ENCODE results near the gene MRGPRD. TPM values are rescaled to one million over a fixed set of nuclear protein-coding genes. Genes with fewer than 3 reads are reported as not detected.

Gene MRGPRD
- total and polyA plus RNA-seq, 3 experiments from 2014 or later: not detected

DNA sequence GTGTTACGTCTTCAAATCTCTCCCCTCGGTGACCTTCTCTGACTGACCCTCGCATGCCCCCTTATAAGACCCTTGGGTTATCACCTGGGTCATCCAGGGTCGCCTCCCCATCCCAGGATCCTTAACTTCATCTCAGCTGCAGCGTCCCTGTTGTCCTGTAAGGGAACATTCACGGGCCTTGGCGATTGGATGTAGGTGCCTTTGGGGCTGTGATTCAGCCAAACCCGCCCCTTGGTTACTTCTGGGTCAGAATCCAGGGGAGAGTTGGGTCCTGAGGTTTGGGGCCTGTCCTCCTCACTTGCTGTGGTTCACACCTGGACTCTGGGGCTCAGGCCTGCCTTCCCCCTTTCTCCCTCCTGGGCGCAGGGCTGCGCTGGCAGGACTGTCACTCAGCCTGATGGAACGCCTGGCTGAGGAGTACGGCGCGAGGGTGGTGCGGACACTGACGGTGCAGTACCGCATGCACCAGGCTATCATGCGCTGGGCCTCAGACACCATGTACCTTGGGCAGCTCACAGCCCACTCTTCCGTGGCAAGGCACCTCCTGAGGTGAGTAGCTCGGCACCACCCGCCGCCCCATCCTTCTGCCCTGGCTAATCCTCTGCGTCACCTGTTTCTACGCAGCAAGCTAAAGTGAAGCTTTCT lies 47.7 kb downstream of the MRGPRD start:
- CTCF ChIA-PET: no interaction called here
- Mint-ChIP-seq H3K36me3 (peaks cover 8 to 85% (median 16%) of the 10 kb centered on the region in 3 donors), H3K9me3 (no peaks in the 10 kb centered on the region), H3K27ac (no peak overlapping the region), H3K4me3 (no peak overlapping the region), H3K27me3 (no peaks in the 10 kb centered on the region), H3K4me1 (no peaks in the 10 kb centered on the region)
- no peak for DNase-seq
- POLR2A ChIA-PET: no interaction called here
- no peak overlapping the region for H3K27ac ChIP-seq (ENCODE audit: low read depth, low read length)
- H3K4me1 ChIP-seq (ENCODE audit: insufficient read depth, low read length): no peaks in the 10 kb centered on the region
- H3K27me3 ChIP-seq (ENCODE audit: insufficient read depth, low read length, poor library complexity, severe bottlenecking): no peaks in the 10 kb centered on the region
- H3K4me3 ChIP-seq (ENCODE audit: low read length): no peak overlapping the region
- no peaks in the 10 kb centered on the region for H3K9me3 ChIP-seq (ENCODE audit: low read length)
- H3K36me3 ChIP-seq (ENCODE audit: insufficient read depth, low read length): peaks cover 30% of the 10 kb centered on the region

DNA sequence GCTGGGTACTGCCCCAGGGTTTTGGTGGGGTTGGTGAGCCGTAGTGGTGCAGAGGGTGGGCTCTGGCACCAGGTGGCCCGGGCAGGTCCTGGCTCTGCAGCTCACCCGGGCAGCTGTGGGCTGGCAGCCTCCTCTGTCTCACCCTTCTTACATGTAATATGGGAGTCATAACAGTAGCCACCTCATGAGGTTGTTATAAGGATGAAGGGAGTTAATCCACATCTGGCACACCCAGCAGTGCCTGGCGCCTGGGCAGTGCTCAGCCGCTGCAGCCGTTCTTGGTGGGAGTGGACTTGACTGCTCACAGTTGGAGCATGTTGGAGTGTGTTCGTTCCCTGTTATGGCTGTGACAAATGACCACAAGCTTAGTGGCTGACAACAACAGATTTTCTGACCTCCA lies 48.4 kb downstream of the MRGPRD start:
- Mint-ChIP-seq H3K9me3 (no peaks in the 10 kb centered on the region), H3K36me3 (peaks cover 14 to 85% (median 18%) of the 10 kb centered on the region in 3 donors), H3K27me3 (no peaks in the 10 kb centered on the region), H3K27ac (no peak overlapping the region), H3K4me1 (no peaks in the 10 kb centered on the region), H3K4me3 (no peak overlapping the region)
- Histone ChIP-seq H3K9me3 (ENCODE audit: low read length) (no peaks in the 10 kb centered on the region), H3K4me1 (ENCODE audit: insufficient read depth, low read length) (no peaks in the 10 kb centered on the region), H3K4me3 (ENCODE audit: low read length) (no peak overlapping the region), H3K27me3 (ENCODE audit: insufficient read depth, low read length, poor library complexity, severe bottlenecking) (no peaks in the 10 kb centered on the region), H3K36me3 (ENCODE audit: insufficient read depth, low read length) (peaks cover 34% of the 10 kb centered on the region), H3K27ac (ENCODE audit: low read depth, low read length) (no peak overlapping the region)
- ChIA-PET CTCF (no interaction called here), POLR2A (no interaction called here)
- no peak for DNase-seq

DNA sequence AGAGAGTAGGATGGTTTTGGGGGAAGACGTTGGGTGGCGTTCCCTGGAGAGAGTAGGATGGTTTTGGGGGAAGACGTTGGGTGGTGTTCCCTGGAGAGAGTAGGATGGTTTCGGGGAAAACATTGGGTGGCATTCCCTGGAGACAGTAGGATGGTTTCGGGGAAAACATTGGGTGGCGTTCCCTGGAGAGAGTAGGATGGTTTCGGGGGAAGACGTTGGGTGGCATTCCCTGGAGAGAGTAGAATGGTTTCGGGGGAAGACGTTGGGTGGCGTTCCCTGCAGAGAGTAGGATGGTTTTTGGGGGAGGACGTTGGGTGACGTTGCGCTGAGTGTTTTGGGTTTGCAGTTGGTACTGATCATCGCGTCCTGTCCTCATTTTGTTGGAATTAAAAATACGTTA lies 48.9 kb downstream of the MRGPRD start:
- no peak overlapping the region for H3K4me3 Mint-ChIP-seq
- no peak for DNase-seq
- POLR2A ChIA-PET: no interaction called here

DNA sequence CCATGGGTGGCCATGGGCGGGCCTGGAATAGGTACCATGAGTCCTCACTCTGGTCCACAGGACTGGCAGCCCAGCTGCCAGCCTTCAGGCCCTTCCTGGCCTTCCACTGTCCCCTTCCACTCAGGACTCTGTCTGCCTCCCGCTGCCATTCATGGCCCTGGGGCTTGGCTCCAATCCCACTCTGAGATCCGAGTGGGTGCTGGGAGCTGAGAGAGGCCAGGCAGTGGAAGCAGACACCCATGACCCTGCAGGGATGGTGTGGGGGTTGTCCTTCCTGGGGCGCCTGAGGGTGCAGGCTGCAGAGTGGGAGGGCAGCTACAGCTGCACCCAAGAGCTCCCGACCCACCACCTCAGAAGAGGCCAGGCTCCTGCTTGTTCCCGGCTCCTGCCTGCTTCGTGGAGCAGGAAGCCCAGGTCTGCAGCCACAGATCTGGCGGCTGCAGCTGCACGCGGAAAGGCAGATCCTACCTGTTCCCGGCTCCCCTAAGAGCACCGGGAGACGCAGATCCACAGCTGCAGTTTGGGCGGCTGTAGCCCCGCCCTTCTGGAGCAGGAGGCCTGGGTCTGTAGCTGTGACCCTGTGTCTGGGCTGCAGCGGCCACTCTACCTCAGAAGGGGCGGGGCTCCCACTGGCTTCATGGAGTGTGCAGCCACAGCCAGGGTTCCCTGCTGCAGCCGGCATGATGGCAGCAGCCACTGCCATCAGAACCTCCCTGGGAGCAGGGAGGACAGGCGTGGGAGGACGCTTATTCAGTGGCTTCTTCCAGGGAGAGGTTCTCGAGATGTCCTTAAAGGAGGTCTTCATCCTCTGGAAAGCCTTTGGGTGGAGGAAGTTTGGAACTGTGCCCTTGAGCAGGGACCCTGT lies 49.6 kb downstream of the MRGPRD start:
- no peak overlapping the region for H3K27ac ChIP-seq (ENCODE audit: low read depth, low read length)
- DNase-seq: no peak
- no peaks in the 10 kb centered on the region for H3K9me3 ChIP-seq (ENCODE audit: low read length)
- peaks cover 40% of the 10 kb centered on the region for H3K36me3 ChIP-seq (ENCODE audit: insufficient read depth, low read length)
- POLR2A ChIA-PET: no interaction called here
- CTCF ChIA-PET: no interaction called here
- Mint-ChIP-seq H3K9me3 (peaks cover 0 to 8% (median 7%) of the 10 kb centered on the region in 5 donors), H3K36me3 (peaks cover 23 to 85% (median 24%) of the 10 kb centered on the region in 3 donors), H3K4me1 (no peaks in the 10 kb centered on the region), H3K27ac (peak overlapping the region in 2 of 8 donors; percentile 36 to 89), H3K27me3 (no peaks in the 10 kb centered on the region), H3K4me3 (no peak overlapping the region)
- no peaks in the 10 kb centered on the region for H3K4me1 ChIP-seq (ENCODE audit: insufficient read depth, low read length)
- no peaks in the 10 kb centered on the region for H3K27me3 ChIP-seq (ENCODE audit: insufficient read depth, low read length, poor library complexity, severe bottlenecking)
- no peak overlapping the region for H3K4me3 ChIP-seq (ENCODE audit: low read length)

More for the DNA sequence above, 48.9 kb downstream of the MRGPRD start:
- Mint-ChIP-seq H3K27ac (peak overlapping the region in 1 of 8 donors; percentile 89), H3K9me3 (peaks cover 0 to 4% (median 2%) of the 10 kb centered on the region in 5 donors), H3K27me3 (no peaks in the 10 kb centered on the region), H3K4me1 (no peaks in the 10 kb centered on the region), H3K36me3 (peaks cover 18 to 85% (median 23%) of the 10 kb centered on the region in 3 donors)
- no peaks in the 10 kb centered on the region for H3K9me3 ChIP-seq (ENCODE audit: low read length)
- H3K27me3 ChIP-seq (ENCODE audit: insufficient read depth, low read length, poor library complexity, severe bottlenecking): no peaks in the 10 kb centered on the region
- CTCF ChIA-PET: no interaction called here
- H3K4me1 ChIP-seq (ENCODE audit: insufficient read depth, low read length): no peaks in the 10 kb centered on the region
- H3K27ac ChIP-seq (ENCODE audit: low read depth, low read length): no peak overlapping the region
- H3K36me3 ChIP-seq (ENCODE audit: insufficient read depth, low read length): peaks cover 35% of the 10 kb centered on the region
- no peak overlapping the region for H3K4me3 ChIP-seq (ENCODE audit: low read length)

Other genes with a start within 250 kb of the MRGPRD start
- gene TESMIN, start 229.5 kb downstream of the MRGPRD start, total RNA-seq: 1 to 10 TPM; 1.3 TPM
- gene TESMIN, start 229.5 kb downstream of the MRGPRD start, polyA plus RNA-seq: 3.2 TPM
- 10 to 100 TPM; 25.6 to 27.4 TPM for gene CPT1A, start 139.1 kb downstream of the MRGPRD start, total RNA-seq
- 9.8 TPM for gene CPT1A, start 139.1 kb downstream of the MRGPRD start, polyA plus RNA-seq
- gene MRPL21, start 77.2 kb downstream of the MRGPRD start, total RNA-seq: 100 to 1,000 TPM; 101 to 104 TPM
- gene MRPL21, start 77.2 kb downstream of the MRGPRD start, polyA plus RNA-seq: 96.3 TPM
- gene IGHMBP2, start 77.1 kb downstream of the MRGPRD start, total RNA-seq: 10 to 100 TPM; 25.7 to 27.8 TPM
- 9.9 TPM for gene IGHMBP2, start 77.1 kb downstream of the MRGPRD start, polyA plus RNA-seq
- gene MRGPRF, start 32.3 kb upstream of the MRGPRD start, total RNA-seq: not detected
- gene MRGPRF, start 32.3 kb upstream of the MRGPRD start, polyA plus RNA-seq: not detected
- gene TPCN2, start 67.9 kb upstream of the MRGPRD start, total RNA-seq: 10 to 100 TPM; 12.3 to 12.9 TPM
- 4.0 TPM for gene TPCN2, start 67.9 kb upstream of the MRGPRD start, polyA plus RNA-seq
- gene SMIM38, start 174.9 kb upstream of the MRGPRD start, total RNA-seq: 1 to 10 TPM; 1.4 to 1.8 TPM
- not detected for gene SMIM38, start 174.9 kb upstream of the MRGPRD start, polyA plus RNA-seq